ENCODE measurements around the gene AGPAT1. TPM values are rescaled to one million over a fixed set of nuclear protein-coding genes. Genes with fewer than 3 reads are reported as not detected.
"Not testable (repeated sequence)": the region's sequence is repeated elsewhere in the genome, so short reads cannot be mapped to it uniquely, and the experiment has no call there.

The AGPAT1 gene
- total and polyA plus RNA-seq, 2 of the 13 experiments (the other 11 are each of a cell fraction or from before 2014, with no cell fraction given), result 51.3 to 139 TPM

GRCh38 chr6:32187009-32187709 lies 11.3 kb upstream of the AGPAT1 start:
- TF ChIP-seq, protein P1, sequence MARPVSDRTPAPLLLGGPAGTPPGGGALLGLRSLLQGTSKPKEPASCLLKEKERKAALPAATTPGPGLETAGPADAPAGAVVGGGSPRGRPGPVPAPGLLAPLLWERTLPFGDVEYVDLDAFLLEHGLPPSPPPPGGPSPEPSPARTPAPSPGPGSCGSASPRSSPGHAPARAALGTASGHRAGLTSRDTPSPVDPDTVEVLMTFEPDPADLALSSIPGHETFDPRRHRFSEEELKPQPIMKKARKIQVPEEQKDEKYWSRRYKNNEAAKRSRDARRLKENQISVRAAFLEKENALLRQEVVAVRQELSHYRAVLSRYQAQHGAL (CRISPR knock-in tag; IDR thresholded peaks at IDR 0.05; ENCODE audit: not compliant biosample characterization), result no peak
- TF ChIP-seq STAT6 (CRISPR knock-in tag; IDR thresholded peaks at IDR 0.05; ENCODE audit: borderline replicate concordance) (no peak), RBFOX2 (IDR thresholded peaks at IDR 0.05; ENCODE audit: low read depth, low read length) (peak; percentile 54)
- TF ChIP-seq, protein P2, sequence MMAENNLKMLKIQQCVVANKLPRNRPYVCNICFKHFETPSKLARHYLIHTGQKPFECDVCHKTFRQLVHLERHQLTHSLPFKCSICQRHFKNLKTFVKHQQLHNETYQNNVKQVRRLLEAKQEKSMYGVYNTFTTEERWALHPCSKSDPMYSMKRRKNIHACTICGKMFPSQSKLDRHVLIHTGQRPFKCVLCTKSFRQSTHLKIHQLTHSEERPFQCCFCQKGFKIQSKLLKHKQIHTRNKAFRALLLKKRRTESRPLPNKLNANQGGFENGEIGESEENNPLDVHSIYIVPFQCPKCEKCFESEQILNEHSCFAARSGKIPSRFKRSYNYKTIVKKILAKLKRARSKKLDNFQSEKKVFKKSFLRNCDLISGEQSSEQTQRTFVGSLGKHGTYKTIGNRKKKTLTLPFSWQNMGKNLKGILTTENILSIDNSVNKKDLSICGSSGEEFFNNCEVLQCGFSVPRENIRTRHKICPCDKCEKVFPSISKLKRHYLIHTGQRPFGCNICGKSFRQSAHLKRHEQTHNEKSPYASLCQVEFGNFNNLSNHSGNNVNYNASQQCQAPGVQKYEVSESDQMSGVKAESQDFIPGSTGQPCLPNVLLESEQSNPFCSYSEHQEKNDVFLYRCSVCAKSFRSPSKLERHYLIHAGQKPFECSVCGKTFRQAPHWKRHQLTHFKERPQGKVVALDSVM (CRISPR knock-in tag; IDR thresholded peaks at IDR 0.05), result peak; percentile 74; the same call in 1 of the 2 replicates
- BruUV-seq (replicated peaks), result no TSS peak
- Histone ChIP-seq H3K4me1 (ENCODE audit: insufficient read depth, low read length) (peaks cover 28% of the 10 kb centered on the region), H3K9ac (ENCODE audit: insufficient read depth, low read depth, low read length) (no peak overlapping the region), H3K27ac (ENCODE audit: extremely low read length, insufficient read depth, low read length) (no peak overlapping the region), H3K4me3 (replicated peaks in 1 of 3; ENCODE audit: insufficient read depth in 1 of 3, low read depth in 2 of 3, low read length in 3 of 3) (no peak overlapping the region), H3K9me3 (ENCODE audit: low read length) (no peaks in the 10 kb centered on the region), H3K36me3 (replicated peaks in 1 of 2; ENCODE audit: control insufficient read depth in 1 of 2, insufficient read depth in 2 of 2, low read length in 2 of 2) (peaks cover 12 to 29% of the 10 kb centered on the region in 2 experiments), H3K27me3 (ENCODE audit: control insufficient read depth in 1 of 2, insufficient read depth in 2 of 2, low read length in 2 of 2) (no peaks in the 10 kb centered on the region; a peak in 1 of 5 replicates), H4K20me1 (ENCODE audit: insufficient read depth, low read length) (no peaks in the 10 kb centered on the region), H2AFZ (ENCODE audit: low read length) (no peak overlapping the region), H3K79me2 (ENCODE audit: insufficient read depth, low read length) (peaks cover 15% of the 10 kb centered on the region), H3K4me2 (ENCODE audit: low read depth, low read length) (no peak overlapping the region)
- in situ Hi-C loops (cut with HindIII; ENCODE audit: extremely low pct_ligation_motif_present, low pct_unique_long_range_greater_than_20kb), result no loop called here
- intact Hi-C loops (cut with micrococcal nuclease; ENCODE audit: unreplicated experiment), result no loop called here
- no peak for FAIRE-seq
- CTCF ChIA-PET (ENCODE audit: low intra/inter-chr PET ratio, low total read pairs), result no interaction called here
- ATAC-seq, result no peak
- WGBS (ENCODE audit: low lambda C conversion rate), result 94% methylated on average over 12 of the region's 12 CpGs
- no peak for DNase-seq (ENCODE audit: low spot score)
- POLR2A ChIA-PET, result interaction anchor here (2.0 to 7.1 kb wide), 3 partner anchors 8 to 59 kb away, joined by 4 to 127 read pairs (median 10); partner anchors contain the start of genes AGPAT1, ATF6B and RNF5

DNA sequence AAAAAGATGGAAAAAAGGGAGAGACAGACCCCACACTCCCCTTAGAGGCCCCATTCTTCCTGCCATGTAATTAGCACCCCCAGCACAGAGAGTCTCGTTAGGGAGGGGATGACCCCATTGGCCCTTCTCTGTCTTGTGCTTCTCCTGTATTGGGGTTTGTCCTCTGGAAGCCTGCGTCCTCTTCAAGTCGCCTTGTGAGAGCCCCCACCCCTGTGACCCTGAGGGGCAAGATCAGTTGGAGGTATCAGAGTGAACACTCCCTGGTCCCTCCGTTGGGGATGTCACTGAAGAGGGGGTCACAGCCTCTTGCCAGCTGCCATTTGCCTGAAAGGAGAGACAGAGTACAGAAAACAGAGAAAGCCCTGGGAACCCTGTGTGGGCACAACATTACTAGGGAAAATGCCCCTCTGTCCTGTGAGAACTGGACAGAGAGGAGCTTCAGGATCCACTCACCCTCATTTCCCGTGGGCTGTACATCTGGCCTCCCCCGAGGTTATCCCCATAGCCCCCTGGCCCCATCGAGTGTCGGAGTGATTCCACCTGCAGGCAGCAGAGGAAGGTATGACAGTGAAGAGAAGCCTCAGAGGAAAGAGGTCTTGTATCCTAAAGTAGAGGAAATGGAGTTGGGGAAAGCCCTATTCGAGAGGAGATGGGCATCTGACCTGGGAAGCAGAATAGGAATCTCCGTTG lies 10.4 kb upstream of the AGPAT1 start:
- BruUV-seq (replicated peaks); H3K27ac ChIP-seq (ENCODE audit: extremely low read length, insufficient read depth, low read length); intact Hi-C loops (cut with micrococcal nuclease; ENCODE audit: unreplicated experiment); H3K27me3 ChIP-seq (ENCODE audit: control insufficient read depth in 1 of 2, insufficient read depth in 2 of 2, low read length in 2 of 2); in situ Hi-C loops (cut with HindIII; ENCODE audit: extremely low pct_ligation_motif_present, low pct_unique_long_range_greater_than_20kb); ATAC-seq; CTCF ChIA-PET (ENCODE audit: low intra/inter-chr PET ratio, low total read pairs); H3K9ac ChIP-seq (ENCODE audit: insufficient read depth, low read depth, low read length); H3K4me2 ChIP-seq (ENCODE audit: low read depth, low read length); H2AFZ ChIP-seq (ENCODE audit: low read length); H3K9me3 ChIP-seq (ENCODE audit: low read length); H4K20me1 ChIP-seq (ENCODE audit: insufficient read depth, low read length); FAIRE-seq; H3K4me3 ChIP-seq (replicated peaks in 1 of 3; ENCODE audit: insufficient read depth in 1 of 3, low read depth in 2 of 3, low read length in 3 of 3); DNase-seq (ENCODE audit: low spot score): not testable (repeated sequence)
- 94% methylated on average over 10 of the region's 10 CpGs for WGBS (ENCODE audit: low lambda C conversion rate)
- peaks cover 15% of the 10 kb centered on the region for H3K79me2 ChIP-seq (ENCODE audit: insufficient read depth, low read length)
- POLR2A ChIA-PET, result interaction anchor here (1.0 to 7.1 kb wide), 3 partner anchors 8 to 70 kb away, joined by 4 to 127 read pairs (median 10); partner anchors contain the start of genes AGPAT1 and RNF5
- H3K4me1 ChIP-seq (ENCODE audit: insufficient read depth, low read length), result peaks cover 19% of the 10 kb centered on the region
- peaks cover 16 to 34% of the 10 kb centered on the region in 2 experiments for H3K36me3 ChIP-seq (replicated peaks in 1 of 2; ENCODE audit: control insufficient read depth in 1 of 2, insufficient read depth in 2 of 2, low read length in 2 of 2)
